K562 (cell line): ENCODE results near the gene ENDOU. TPM values are rescaled to one million over a fixed set of nuclear protein-coding genes. Genes with fewer than 3 reads are reported as not detected.

Experiments
- ATAC-seq: fragments of 200-7000 bp; cut with Tn5 transposase; 3 replicates; pipeline ENCODE4 v1.9.1; 2020; ENCODE audit warnings: moderate library complexity
- BruUV-seq: library from RNA; stranded (reverse); fragments of 400-500 nt; replicated peaks from 2 replicates; lab custom pipeline; 2021; lab: Mats Ljungman, UMichigan
- CTCF ChIA-PET: fragments of 300-600 bp; formaldehyde crosslinking; extraction: SDS; loops from one replicate; lab custom pipeline; 2021; ENCODE audit warnings: low intra/inter-chr PET ratio; lab: Yijun Ruan, JAX
- POLR2A ChIA-PET: fragments of 300-600, 350-650 bp; sonication (Branson Sonifier 250); formaldehyde crosslinking; extraction: SDS; loops from one replicate; lab custom pipeline; 2021; ENCODE audit warnings: antibody characterized with exemption, inconsistent platforms; lab: Yijun Ruan, JAX
- DNase-seq, 4 experiments: peaks; one replicate each; pipeline versions ENCODE4 v3.0.0 to v3.0.0-alpha.2; 2011 to 2018; ENCODE audit warnings: low spot score in 3 of 4, mixed read lengths in 3 of 4; ENCODE audit errors: extremely low read depth in 1 of 4
- FAIRE-seq: peaks from 2 replicates; lab custom pipeline; 2011; peaks lifted over from hg19 to GRCh38; lab: Jason Lieb, UNC
- H2AFZ ChIP-seq: 2 replicates; pipeline ENCODE4 v1.6.0; 2011; ENCODE audit warnings: low read depth, low read length, control low read depth, inconsistent platforms
- H3K27ac ChIP-seq: fragments of 200-600 bp; 3 replicates; pipeline ENCODE4 v1.8.0; 2011; ENCODE audit warnings: low read depth, mild to moderate bottlenecking, control low read depth, inconsistent platforms, low read length, moderate library complexity, mixed read lengths; ENCODE audit errors: extremely low read depth
- H3K27me3 ChIP-seq, 2 experiments: fragments of 300-600 bp in 1 of 2; 2 replicates in 1 of 2; 3 replicates in 1 of 2; pipeline versions ENCODE4 v1.6.0 to v1.8.0; 2011; ENCODE audit warnings: inconsistent platforms in 2 of 2, low read length in 2 of 2, mild to moderate bottlenecking in 1 of 2, mixed read lengths in 1 of 2, moderate library complexity in 1 of 2; ENCODE audit not compliant: control insufficient read depth in 2 of 2, insufficient read depth in 2 of 2
- H3K36me3 ChIP-seq: fragments of 300-600 bp; 3 replicates; pipeline ENCODE4 v1.8.0; 2011; ENCODE audit warnings: mild to moderate bottlenecking, low read length, inconsistent platforms; ENCODE audit not compliant: control insufficient read depth, insufficient read depth
- H3K4me1 ChIP-seq, 2 experiments: fragments of 200-600 bp in 1 of 2; replicated peaks in 1 of 2; 2 replicates in 1 of 2; 3 replicates in 1 of 2; pipeline versions ENCODE4 v1.5.1 to v1.8.0; 2011; ENCODE audit warnings: inconsistent platforms in 2 of 2, low read length in 2 of 2, mild to moderate bottlenecking in 1 of 2, mixed read lengths in 1 of 2, moderate library complexity in 1 of 2; ENCODE audit not compliant: control insufficient read depth in 2 of 2, insufficient read depth in 2 of 2
- H3K4me2 ChIP-seq: 2 replicates; pipeline ENCODE4 v1.6.1; 2011; ENCODE audit warnings: low read length, control low read depth, inconsistent platforms, mixed read lengths; ENCODE audit not compliant: insufficient read depth
- H3K4me3 ChIP-seq: fragments of 200-600 bp; sonication (generic), shearing (Covaris generic); 2 replicates; pipeline ENCODE4 v1.5.1; 2016; ENCODE audit warnings: control low read depth, inconsistent platforms
- H3K79me2 ChIP-seq: fragments of 200-600 bp; 3 replicates; pipeline ENCODE4 v1.8.0; 2011; ENCODE audit warnings: low read length, inconsistent platforms; ENCODE audit not compliant: control insufficient read depth, insufficient read depth
- H3K9ac ChIP-seq, 2 experiments: 2 replicates each; pipeline versions ENCODE4 v1.6.0 to v1.6.1; 2011; ENCODE audit warnings: low read depth in 2 of 2, low read length in 2 of 2, control low read depth in 1 of 2, inconsistent platforms in 1 of 2, mild to moderate bottlenecking in 1 of 2, mixed read lengths in 1 of 2; ENCODE audit not compliant: insufficient read depth in 1 of 2
- H3K9me1 ChIP-seq: one replicate; pipeline ENCODE4 v1.6.0; 2011; ENCODE audit warnings: inconsistent platforms, mild to moderate bottlenecking, low read length, moderate library complexity; ENCODE audit not compliant: control insufficient read depth, insufficient read depth
- H3K9me3 ChIP-seq: replicated peaks from 2 replicates; pipeline ENCODE4 v1.5.1; 2011; ENCODE audit warnings: low read depth, low read length, inconsistent platforms; ENCODE audit not compliant: control insufficient read depth, insufficient read depth
- H4K20me1 ChIP-seq: replicated peaks from 2 replicates; pipeline ENCODE4 v1.6.1; 2011; ENCODE audit warnings: low read length, inconsistent platforms, mixed read lengths; ENCODE audit not compliant: control insufficient read depth, insufficient read depth
- BACH1 ChIP-seq: fragments of 200-800 bp; sonication (Bioruptor generic); IDR thresholded peaks from 2 replicates; pipeline ENCODE4 v1.6.1; 2016; ENCODE audit warnings: missing genetic modification characterization, missing compliant biosample characterization
- ESRRB ChIP-seq: fragments of 250-450 bp; sonication (Bioruptor Pico); IDR thresholded peaks from 2 replicates; pipeline ENCODE4 v1.5.0; 2020; ENCODE audit warnings: mild to moderate bottlenecking, moderate library complexity, borderline replicate concordance
- LEF1 ChIP-seq: fragments of 450-650 bp; IDR thresholded peaks from 2 replicates; pipeline ENCODE4 v1.6.1; 2016; ENCODE audit warnings: mild to moderate bottlenecking
- NKRF ChIP-seq: fragments of 450-650 bp; IDR thresholded peaks from 2 replicates; pipeline ENCODE4 v1.6.1; 2016; ENCODE audit warnings: borderline replicate concordance
- PHF20 ChIP-seq: fragments of 450-650 bp; IDR thresholded peaks from 2 replicates; pipeline ENCODE4 v1.6.1; 2018; ENCODE audit not compliant: partially characterized antibody
- POU5F1 ChIP-seq: fragments of 150-350 bp; IDR thresholded peaks from 2 replicates; pipeline ENCODE4 v1.6.1; 2014; ENCODE audit warnings: borderline replicate concordance, low read length, low read depth, mild to moderate bottlenecking; ENCODE audit not compliant: partially characterized antibody
- RCOR1 ChIP-seq, 2 experiments: IDR thresholded peaks; 2 replicates each; pipeline ENCODE4 v1.6.1; 2012; ENCODE audit warnings: low read depth in 2 of 2, low read length in 2 of 2, borderline replicate concordance in 1 of 2, improper control_type of control experiment in 1 of 2
- TCF15 ChIP-seq: fragments of 250-450 bp; sonication (Bioruptor Pico); IDR thresholded peaks from 2 replicates; pipeline ENCODE4 v1.8.0; 2022; ENCODE audit warnings: moderate library complexity, mild to moderate bottlenecking, inconsistent platforms
- TCF3 ChIP-seq: sonication (generic); formaldehyde crosslinking; IDR thresholded peaks from 2 replicates; pipeline ENCODE4 v1.4.0; 2020; ENCODE audit warnings: mild to moderate bottlenecking, missing genetic modification reagents
- TCFL5 ChIP-seq: fragments of 250-450 bp; sonication (Bioruptor Pico); conservative IDR thresholded peaks from 2 replicates; pipeline ENCODE4 v1.6.1; 2021; ENCODE audit warnings: mild to moderate bottlenecking, moderate library complexity, matching md5 sums
- TRIM24 ChIP-seq, 2 experiments: fragments of 450-650 bp; IDR thresholded peaks; 2 replicates each; pipeline ENCODE4 v1.6.1; 2016
- WGBS: fragments of 100-300 bp; shearing (Covaris generic); methylation state at CpG from one replicate; pipeline ENCODE4 v1.1.6; 2016; ENCODE audit warnings: low coverage, mixed read lengths; ENCODE audit not compliant: insufficient coverage; ENCODE audit errors: missing lambda C conversion rate; 5-methylcytosine and 5-hydroxymethylcytosine counted together
- in situ Hi-C: fragments of 300-500 bp; cut with MboI; formaldehyde crosslinking; loops from 4 replicates; pipeline ENCODE4 v1.15.0; 2018; ENCODE audit warnings: inconsistent platforms, mixed read lengths
- intact Hi-C: fragments of 100-400 bp; cut with micrococcal nuclease; formaldehyde crosslinking; loops from 2 replicates; pipeline ENCODE4 v1.14.2; 2022
- polyA plus RNA-seq, 8 experiments: library from polyadenylated mRNA; depleted of rRNA in 4 of 8; stranded (reverse) in 5 of 8; unstranded in 3 of 8; fragments of >200 nt; fragmentation: Nextera tagmentation in 2 of 8; fragmentation: Illumina TruSeq in 1 of 8; extraction: Ambion mirVana in 2 of 8; extraction: Trizol in 1 of 8; gene quantifications; 2 replicates each; pipeline versions ENCODE4 v1.2.1 to v1.2.3, GENCODE V29; 2011 to 2014; ENCODE audit warnings: inconsistent platforms in 1 of 8, missing spikeins in 1 of 8
- total RNA-seq, 7 experiments: library from RNA; depleted of rRNA in 6 of 7; stranded (reverse); fragments of >200 nt in 6 of 7; fragmentation: Illumina TruSeq in 2 of 7; extraction: Trizol in 2 of 7; gene quantifications; 2 replicates each; pipeline versions ENCODE4 v1.2.1 to v1.2.3, GENCODE V29; 2011 to 2021; ENCODE audit warnings: low replicate concordance in 1 of 7

Gene ENDOU
- total and polyA plus RNA-seq, 9 of the 15 experiments (the other 6 are each of a cell fraction or from before 2014, with no cell fraction given): 0.03 TPM; not detected in 8

GRCh38 chr12:47755655-47756562 lies 30.6 kb upstream of the ENDOU start:
- H3K27ac ChIP-seq: no peak overlapping the region
- FAIRE-seq: no peak
- TF ChIP-seq NKRF: no peak
- no peak for TF ChIP-seq ESRRB (CRISPR knock-in tag)
- TF ChIP-seq TRIM24 (IDR thresholded peaks at IDR 0.05): no peak
- TF ChIP-seq PHF20: no peak
- no peak for TF ChIP-seq BACH1 (tag)
- TF ChIP-seq LEF1: no peak
- no peak for TF ChIP-seq TCFL5 (CRISPR knock-in tag)
- no peak for TF ChIP-seq TCF3 (CRISPR knock-in tag)
- TF ChIP-seq POU5F1: no peak
- no peak for TF ChIP-seq TCF15 (CRISPR knock-in tag)
- no peak for TF ChIP-seq RCOR1 (IDR thresholded peaks at IDR 0.05; ENCODE audit: borderline replicate concordance in 1 of 2, low read depth in 2 of 2, low read length in 2 of 2)
- CTCF ChIA-PET: no interaction called here
- WGBS: 36% methylated on average over 9 of the region's 12 CpGs
- H3K9me3 ChIP-seq: no peaks in the 10 kb centered on the region
- no TSS peak for BruUV-seq
- no peaks in the 10 kb centered on the region for H3K9me1 ChIP-seq
- no peaks in the 10 kb centered on the region for H3K79me2 ChIP-seq
- POLR2A ChIA-PET: interaction anchor here (0.5 to 1.7 kb wide), 4 partner anchors 11 to 50 kb away, joined by 3 to 5 read pairs (median 4); partner anchors contain the start of gene RPAP3
- ATAC-seq: no peak
- in situ Hi-C loops (no loop called here), intact Hi-C loops (no loop called here)
- no peak overlapping the region for H3K4me3 ChIP-seq
- peaks cover 14 to 32% of the 10 kb centered on the region in 2 experiments; a peak in 4 of 5 replicates for H3K4me1 ChIP-seq
- DNase-seq: no peak
- no peaks in the 10 kb centered on the region for H3K36me3 ChIP-seq
- H3K27me3 ChIP-seq: no peaks in the 10 kb centered on the region
- H3K9ac ChIP-seq: no peak overlapping the region
- no peak overlapping the region; the same call in 1 of the 2 replicates for H3K4me2 ChIP-seq
- H2AFZ ChIP-seq: no peak overlapping the region
- no peaks in the 10 kb centered on the region for H4K20me1 ChIP-seq
